Activated CD4-positive, CD25-positive, alpha-beta regulatory T cell (primary cell): ENCODE data around the gene TOP3A.
"Not testable (repeated sequence)": the region's sequence is repeated elsewhere in the genome, so short reads cannot be mapped to it uniquely, and the experiment has no call there.

Source experiments
- DNase-seq, 4 experiments: peaks; one replicate each; lab custom pipeline; 2025; lab: John Stamatoyannopoulos, UW

The TOP3A gene

GRCh38 chr17:18324140-18325050 is 9.6 kb upstream of the TOP3A start:
- no peak for DNase-seq

- DNase-seq, result no peak
Observed at GRCh38 chr17:18323507-18324139, 8.8 kb upstream of the TOP3A start.

GRCh38 chr17:18323007-18323406 is 8.2 kb upstream of the TOP3A start:
- no peak for DNase-seq

GRCh38 chr17:18322522-18322921 is 7.7 kb upstream of the TOP3A start:
- DNase-seq, result no peak

- no peak for DNase-seq
Observed at GRCh38 chr17:18321309-18321708, 6.5 kb upstream of the TOP3A start.

GRCh38 chr17:18320301-18320700 is 5.5 kb upstream of the TOP3A start:
- DNase-seq, result no peak

- DNase-seq, result no peak
Observed at GRCh38 chr17:18319604-18320256, 4.9 kb upstream of the TOP3A start.

GRCh38 chr17:18318771-18319450 is 4.1 kb upstream of the TOP3A start:
- DNase-seq, result no peak

GRCh38 chr17:18318117-18318516 is 3.3 kb upstream of the TOP3A start:
- DNase-seq, result no peak

- no peak for DNase-seq
Observed at GRCh38 chr17:18315961-18316360, 1.2 kb upstream of the TOP3A start.

GRCh38 chr17:18315562-18315922 is 748 bp upstream of the TOP3A start:
- DNase-seq, result peak in 2 of 4 experiments; percentile 34 to 47

GRCh38 chr17:18314059-18314730 is 599 bp downstream of the TOP3A start:
- DNase-seq, result no peak

GRCh38 chr17:18309202-18309601 is 5.6 kb downstream of the TOP3A start:
- no peak for DNase-seq

- not testable (repeated sequence) for DNase-seq
Observed at GRCh38 chr17:18303206-18303605, 11.6 kb downstream of the TOP3A start.

GRCh38 chr17:18300725-18301480 is 13.9 kb downstream of the TOP3A start:
- no peak for DNase-seq

- DNase-seq, result not testable (repeated sequence)
Observed at GRCh38 chr17:18298061-18298460, 16.7 kb downstream of the TOP3A start.

- no peak for DNase-seq
Observed at GRCh38 chr17:18291718-18292540, 22.9 kb downstream of the TOP3A start.

GRCh38 chr17:18285296-18285695 is 29.5 kb downstream of the TOP3A start:
- DNase-seq, result no peak

GRCh38 chr17:18281788-18282187 is 33.0 kb downstream of the TOP3A start:
- DNase-seq, result no peak

GRCh38 chr17:18280766-18281371 is 33.9 kb downstream of the TOP3A start:
- no peak for DNase-seq
